ENCODE data around the gene DTX1.

Gene DTX1

DNA sequence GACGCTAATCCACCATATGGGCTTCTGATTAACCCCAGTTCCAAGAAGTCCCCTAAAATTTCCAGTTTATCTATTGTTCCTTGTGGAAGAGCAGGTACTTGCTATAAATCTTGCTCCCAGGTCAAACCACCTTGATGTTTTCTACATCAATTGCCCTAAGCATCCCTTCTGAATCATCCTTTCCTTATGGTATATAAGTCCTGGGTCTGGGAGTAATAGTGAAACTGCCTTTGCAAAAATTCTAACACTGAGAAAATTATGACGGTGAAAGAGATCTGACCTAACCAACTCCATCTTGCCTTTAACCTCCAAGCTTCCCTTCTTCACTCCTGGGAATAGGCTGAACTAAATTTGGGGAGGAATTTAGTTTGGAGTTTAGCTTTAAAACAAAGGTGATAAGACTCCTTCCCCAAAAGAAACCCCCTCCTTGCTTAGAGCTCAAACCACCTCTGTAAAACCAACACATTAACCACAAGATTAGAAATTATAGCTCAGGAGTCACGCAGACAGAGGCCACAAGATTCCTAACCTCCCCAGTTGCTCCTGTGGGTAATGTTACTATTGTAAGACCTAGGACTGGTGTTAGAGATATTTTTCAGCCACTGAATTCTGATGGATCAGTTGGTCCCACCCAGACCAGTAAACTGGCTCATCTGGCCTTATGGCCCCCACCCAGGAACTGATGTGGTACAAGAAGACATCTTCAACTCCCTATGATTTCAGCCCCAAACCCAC lies 33.8 kb upstream of the DTX1 start:
- no peak for DNase-seq (ENCODE audit: low spot score)
- no peak overlapping the region for H3K27ac ChIP-seq
- no peak for TF ChIP-seq CTCF (IDR thresholded peaks at IDR 0.05)
- H3K4me3 ChIP-seq: no peak overlapping the region

DNA sequence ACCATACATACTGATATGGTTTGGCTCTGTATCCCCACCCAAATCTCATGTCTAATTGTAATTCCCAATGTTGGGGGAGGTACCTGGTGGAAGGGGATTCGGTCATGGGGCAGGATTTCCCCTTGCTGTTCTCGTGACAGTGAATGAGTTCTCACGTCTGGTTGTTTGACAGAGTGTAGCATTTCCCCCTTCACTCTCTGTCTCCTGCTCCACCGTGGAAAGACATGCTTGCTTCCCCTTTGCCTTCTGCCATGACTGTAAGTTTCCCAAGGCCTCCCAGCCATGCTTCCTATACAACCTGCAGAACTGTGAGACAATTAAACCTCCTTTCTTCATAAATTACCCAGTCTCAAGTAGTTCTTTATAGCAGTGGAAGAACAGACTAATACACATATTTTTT lies 28.8 kb upstream of the DTX1 start:
- H3K27ac ChIP-seq: no peak overlapping the region
- DNase-seq (ENCODE audit: low spot score): no peak
- TF ChIP-seq CTCF (IDR thresholded peaks at IDR 0.05): no peak
- H3K4me3 ChIP-seq: no peak overlapping the region

GRCh38 chr12:113030875-113031525 lies 25.5 kb upstream of the DTX1 start:
- H3K4me3 ChIP-seq: no peak overlapping the region

DNA sequence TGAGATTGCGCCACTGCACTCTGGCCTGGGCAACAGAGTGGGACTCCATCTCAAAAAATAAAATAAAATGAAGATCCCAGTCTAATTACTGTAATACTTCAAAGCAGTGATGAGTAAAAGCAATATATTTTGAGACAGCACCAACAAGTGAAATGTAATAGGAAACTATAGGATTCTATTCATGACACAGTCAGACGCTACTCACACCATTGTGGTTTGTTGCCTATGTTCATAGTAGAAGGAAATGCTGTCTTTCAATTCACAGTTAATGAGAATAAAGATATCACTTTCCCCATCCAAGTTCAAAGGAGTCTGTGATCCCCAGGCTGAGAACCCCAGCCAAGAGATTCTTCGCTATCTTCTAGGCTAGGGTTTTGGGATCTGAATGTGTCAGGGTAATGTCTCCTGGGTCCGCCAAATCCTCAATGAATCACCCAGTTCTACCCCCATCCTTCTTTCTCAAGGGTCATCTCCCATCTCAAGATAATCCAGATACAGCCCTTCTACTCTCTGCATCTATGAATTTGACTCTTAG lies 16.6 kb upstream of the DTX1 start:
- no peak for TF ChIP-seq CTCF (IDR thresholded peaks at IDR 0.05)
- no peak for DNase-seq (ENCODE audit: low spot score)
- H3K27ac ChIP-seq: peak overlapping the region in 1 of 2 donors; percentile 42
- H3K4me3 ChIP-seq: no peak overlapping the region

More at GRCh38 chr12:113030875-113031525, 25.5 kb upstream of the DTX1 start:
- H3K27ac ChIP-seq: no peak overlapping the region
- TF ChIP-seq CTCF (IDR thresholded peaks at IDR 0.05): peak; percentile 52
- no peak for DNase-seq (ENCODE audit: low spot score)

- TF ChIP-seq CTCF (IDR thresholded peaks at IDR 0.05): no peak
- peak; percentile 88 for DNase-seq (ENCODE audit: low spot score)
- Histone ChIP-seq H3K27ac (peak overlapping the region in 1 of 2 donors; percentile 71), H3K4me3 (no peak overlapping the region)
Observed at GRCh38 chr12:113040722-113041171, 15.8 kb upstream of the DTX1 start.

GRCh38 chr12:113041560-113041959 lies 15.0 kb upstream of the DTX1 start:
- DNase-seq (ENCODE audit: low spot score): no peak
- Histone ChIP-seq H3K4me3 (no peak overlapping the region), H3K27ac (peak overlapping the region in 1 of 2 donors; percentile 71)
- TF ChIP-seq CTCF (IDR thresholded peaks at IDR 0.05): no peak

Data from coronary artery (tissue), 2 donors.